Stromal cell of bone marrow (primary cell): Measurements from ENCODE around the gene PRR5L.

ENCODE experiments used
- DNase-seq: peaks from one replicate; pipeline ENCODE4 v3.0.0-alpha.2; 2012; ENCODE audit warnings: low read depth

PRR5L gene

DNA sequence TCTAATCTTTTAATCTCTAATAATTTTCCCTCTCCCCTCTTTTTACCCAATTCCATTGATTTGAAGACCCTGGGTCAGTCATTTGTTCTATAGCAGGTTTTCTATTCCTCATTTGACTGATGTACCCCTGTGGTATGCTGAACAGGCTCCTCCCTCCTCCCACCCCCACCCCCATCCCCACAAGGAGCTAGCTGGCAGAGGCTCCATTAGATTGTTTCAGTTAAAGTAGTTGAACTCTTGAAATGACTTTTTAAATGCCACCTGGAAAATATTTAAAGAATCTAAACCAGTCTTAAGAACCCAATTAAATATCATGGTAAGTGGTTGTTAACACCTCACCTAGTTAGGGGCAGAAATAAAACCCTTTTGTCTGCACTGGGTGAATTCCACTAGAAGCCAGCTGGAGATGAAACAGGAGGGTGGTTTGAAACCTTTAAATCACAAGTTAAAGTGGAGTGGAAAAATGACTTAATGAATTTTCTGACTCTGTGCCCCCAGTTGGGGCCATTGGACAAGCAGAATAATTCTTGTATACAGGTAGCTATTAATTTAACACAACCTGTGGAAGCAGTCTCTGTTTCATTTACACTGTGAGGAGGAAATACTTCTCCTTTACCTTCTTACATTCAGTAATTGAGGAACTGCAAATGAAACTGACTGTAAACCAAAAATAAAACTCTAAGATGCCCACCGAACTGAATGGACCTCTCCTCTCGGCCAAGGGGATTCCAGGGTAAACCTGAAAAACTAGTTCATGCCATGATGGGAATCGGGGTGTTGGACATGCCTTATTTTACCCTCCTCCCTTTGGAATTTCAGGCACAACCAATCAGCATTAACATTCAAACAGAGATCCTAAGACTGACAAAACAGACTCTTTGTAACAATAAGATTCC is 30.7 kb downstream of the PRR5L start:
- DNase-seq = no peak

DNA sequence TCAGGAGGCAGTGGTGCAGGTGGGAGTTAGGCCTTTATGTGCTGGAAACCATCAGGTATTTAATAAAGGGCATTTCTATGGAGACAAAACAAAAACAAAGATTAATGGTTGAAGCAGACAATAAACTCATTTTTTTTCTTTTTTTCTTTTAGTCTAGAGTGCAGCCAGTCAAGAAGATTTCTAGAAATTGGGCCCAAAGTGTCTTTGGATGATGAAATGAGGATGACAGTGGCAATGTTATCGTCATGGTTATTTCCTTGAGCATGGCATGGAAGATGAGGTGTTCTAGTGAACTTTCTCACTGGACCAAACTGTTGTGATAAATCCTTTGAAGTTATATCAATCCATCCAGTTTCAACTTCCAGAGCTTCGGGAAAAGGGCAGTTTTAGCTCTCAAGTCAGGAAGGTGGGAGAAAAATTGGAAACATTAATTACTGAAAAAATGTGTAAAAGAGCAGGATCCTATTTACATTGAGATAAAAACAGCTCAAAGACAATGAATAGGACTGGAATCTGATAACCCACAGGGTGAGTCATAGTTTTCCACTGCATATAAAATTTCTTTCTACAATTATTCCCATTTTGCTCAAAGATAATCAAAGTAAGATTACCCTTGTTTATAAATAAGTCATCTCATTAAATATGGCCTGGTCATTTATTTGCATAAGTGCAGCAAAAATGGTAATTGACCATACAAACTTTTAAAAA is 33.0 kb downstream of the PRR5L start:
- no peak for DNase-seq

GRCh38 chr11:36330411-36330810 is 34.3 kb downstream of the PRR5L start:
- DNase-seq = no peak

GRCh38 chr11:36333468-36333867 is 37.4 kb downstream of the PRR5L start:
- DNase-seq = peak; percentile 37

- peak; percentile 41 for DNase-seq
Measured at GRCh38 chr11:36333897-36334296, 37.8 kb downstream of the PRR5L start.

GRCh38 chr11:36339888-36340287 is 43.8 kb downstream of the PRR5L start:
- DNase-seq = no peak

GRCh38 chr11:36340897-36341296 is 44.8 kb downstream of the PRR5L start:
- no peak for DNase-seq

- no peak for DNase-seq
Measured at GRCh38 chr11:36341915-36342314, 45.8 kb downstream of the PRR5L start.

GRCh38 chr11:36342327-36342726 is 46.2 kb downstream of the PRR5L start:
- no peak for DNase-seq

DNA sequence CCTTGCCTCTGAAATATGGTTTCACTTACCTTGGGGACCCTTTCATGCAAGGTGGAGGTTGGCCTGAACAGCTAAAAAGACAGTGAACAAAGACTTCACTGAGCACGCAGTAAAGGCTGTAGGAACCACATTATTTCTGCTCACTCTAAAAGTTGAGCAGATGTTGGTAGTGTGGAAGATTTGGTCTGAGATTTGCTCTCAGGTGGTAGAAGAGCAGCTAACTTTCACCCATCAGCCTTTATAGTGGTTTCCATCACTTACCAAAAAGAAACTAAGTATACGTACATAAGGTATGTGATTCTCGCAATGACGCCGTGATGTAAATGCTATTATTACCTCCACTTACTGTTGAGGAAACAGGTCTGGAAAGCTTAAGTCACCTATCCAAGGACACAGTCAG is 47.3 kb downstream of the PRR5L start:
- DNase-seq = no peak

- no peak for DNase-seq
Measured at GRCh38 chr11:36345084-36345511, 49.0 kb downstream of the PRR5L start.

GRCh38 chr11:36345535-36346141 is 49.5 kb downstream of the PRR5L start:
- DNase-seq = no peak

DNA sequence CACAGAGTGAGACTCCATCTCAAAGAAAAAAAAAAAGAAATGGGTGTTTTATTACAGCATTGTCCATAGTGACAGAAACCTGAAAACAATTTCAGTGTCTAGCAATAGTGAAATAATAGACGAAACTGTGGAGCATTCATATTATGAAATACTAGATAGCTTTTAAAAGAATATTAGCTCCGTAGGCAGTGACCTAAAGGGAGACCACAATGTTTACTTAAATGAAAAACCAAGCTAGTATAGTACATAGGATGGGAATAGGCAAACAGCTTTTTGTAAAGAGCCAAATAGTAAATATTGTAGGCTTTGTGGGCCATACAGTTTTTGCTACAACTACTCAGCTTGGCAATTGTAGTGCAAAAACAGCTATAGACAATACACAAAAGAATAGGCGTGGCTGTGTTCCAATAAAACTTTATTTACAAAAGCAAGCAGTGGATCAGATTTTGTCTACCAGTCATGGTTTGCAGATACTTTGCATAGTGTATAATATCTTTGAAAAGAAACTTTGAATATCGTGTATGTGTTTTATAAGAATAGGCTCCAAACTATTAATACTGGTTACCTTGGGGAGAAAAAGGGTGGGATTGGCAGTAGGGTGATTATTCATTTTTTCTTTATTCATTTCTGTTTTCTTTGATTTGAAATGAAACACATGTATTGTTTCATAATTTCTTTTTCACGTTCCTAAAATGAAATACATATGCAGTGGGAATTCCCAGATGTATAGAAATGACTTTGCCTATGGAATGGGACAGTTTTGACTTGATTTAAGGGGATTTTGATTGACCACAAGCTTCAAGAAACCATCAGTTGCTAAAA is 50.7 kb downstream of the PRR5L start:
- DNase-seq = no peak

GRCh38 chr11:36347384-36347906 is 51.4 kb downstream of the PRR5L start:
- no peak for DNase-seq

DNA sequence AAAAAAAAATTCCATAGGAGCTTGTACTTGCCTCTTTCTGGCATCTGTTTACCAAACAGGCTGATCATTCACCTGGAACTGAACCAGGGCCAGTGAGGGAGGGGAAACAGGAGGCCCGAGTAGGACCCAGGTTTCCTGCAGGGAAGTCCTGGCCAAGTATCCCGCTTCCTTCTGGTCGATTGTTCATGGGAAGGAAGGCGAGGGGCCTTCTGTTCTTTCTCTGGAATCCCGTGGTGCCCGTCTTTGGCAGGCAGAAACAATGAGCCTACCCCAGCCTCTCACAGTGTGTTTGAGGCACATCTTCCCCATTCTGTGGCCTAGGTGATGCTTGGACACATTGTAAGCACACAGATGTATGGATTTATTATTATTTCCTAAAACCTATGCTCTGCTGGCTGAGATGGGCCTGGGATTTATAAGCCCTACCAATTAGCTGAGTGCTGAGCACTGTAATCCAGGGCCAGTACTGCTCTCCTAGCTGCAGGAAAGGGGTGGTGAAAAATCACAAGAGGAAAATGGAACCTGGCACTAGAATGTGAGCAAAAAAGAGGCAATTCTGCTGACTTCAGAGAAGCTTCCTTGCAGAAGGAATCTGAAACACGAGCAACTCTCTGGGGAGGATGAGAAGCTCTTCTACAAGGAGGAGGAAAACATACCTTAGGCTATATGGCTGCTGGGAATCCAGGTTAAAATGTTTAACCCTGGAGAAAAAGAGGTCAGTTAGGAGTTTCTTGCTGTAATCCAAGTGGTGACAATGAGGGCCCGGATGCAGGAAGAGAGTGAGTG is 53.5 kb downstream of the PRR5L start:
- DNase-seq = no peak

DNA sequence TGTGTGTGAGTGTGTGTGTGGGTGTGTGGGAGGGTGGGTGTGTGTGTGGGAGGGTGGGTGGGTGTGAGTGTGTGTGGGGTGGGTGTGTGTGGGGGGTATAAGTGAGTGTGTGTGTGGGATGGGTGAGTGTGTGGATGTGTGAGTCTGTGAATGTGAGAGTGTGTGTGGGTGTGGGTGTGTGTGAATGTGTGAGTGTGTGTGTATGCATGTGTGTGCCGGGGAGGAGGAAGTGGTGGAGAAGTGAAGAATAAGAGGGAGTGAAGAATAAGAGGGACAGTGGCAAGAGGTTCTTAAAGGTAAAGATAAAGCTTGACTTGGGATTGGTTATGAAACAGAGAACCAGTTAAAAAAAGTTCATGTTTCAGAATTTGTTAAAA is 54.0 kb downstream of the PRR5L start:
- DNase-seq = no peak

GRCh38 chr11:36352922-36353321 is 56.8 kb downstream of the PRR5L start:
- no peak for DNase-seq

DNA sequence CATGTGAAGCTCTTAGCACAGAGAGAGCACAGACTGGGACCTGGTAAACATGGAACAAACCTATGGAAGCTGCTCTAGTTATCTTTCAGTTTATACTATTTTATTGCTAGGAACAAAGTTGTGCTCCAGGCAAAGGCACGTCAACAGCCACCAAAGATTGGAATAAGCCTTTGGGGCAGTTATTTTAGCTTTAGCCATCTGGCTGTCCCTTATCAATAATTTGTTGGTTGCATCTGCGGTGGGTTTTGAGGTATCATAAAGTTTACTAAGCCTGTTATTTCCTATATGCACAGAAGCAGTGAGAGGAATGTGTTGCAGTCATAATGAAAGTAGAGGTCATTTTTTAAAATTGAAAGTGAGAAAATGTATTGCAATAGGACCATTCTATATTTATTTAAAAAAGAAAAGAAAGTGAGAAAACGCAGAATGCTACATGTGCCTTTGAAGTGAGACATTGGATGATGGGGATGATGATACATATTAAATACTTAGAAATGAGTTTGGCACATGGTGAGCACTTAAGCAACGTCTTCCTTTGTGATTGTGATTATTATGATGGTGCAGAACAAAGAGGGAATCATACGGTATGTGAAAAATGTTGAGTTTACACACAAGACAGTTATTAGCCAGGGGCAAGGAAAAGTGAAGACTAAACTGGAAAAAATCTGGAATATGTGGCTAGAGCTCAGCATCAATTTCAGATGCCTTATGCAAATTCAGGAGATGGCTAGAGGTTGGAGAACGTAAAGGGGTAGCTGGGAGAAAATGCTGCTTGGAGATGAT is 58.3 kb downstream of the PRR5L start:
- DNase-seq = no peak

- DNase-seq = no peak
Measured at GRCh38 chr11:36356201-36356600, 60.1 kb downstream of the PRR5L start.

DNA sequence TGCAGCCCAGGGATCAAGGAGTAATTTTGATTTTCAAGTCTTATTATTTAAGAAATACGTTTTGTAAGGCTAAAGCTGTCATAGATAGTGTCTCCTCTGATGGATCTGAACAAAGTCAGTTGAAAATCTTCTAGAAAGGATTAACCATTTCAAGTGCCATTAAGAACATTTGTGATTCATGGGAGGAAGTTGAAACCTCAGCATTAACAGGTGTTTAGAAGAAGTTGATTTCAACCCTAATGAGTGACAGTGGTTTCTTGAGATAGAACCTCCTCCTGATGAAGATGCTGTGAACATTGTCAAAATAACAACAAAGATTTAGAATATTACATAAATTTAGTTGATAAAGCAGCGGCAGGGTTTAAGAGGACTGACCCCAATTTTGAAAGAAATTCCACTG is 61.7 kb downstream of the PRR5L start:
- no peak for DNase-seq
